DMS 273 (cell line): ENCODE measurements around the gene GLRX.

Experiments
- DNase-seq: peaks from one replicate; lab custom pipeline; 2025; ENCODE audit not compliant: unreplicated experiment; lab: John Stamatoyannopoulos, UW

The GLRX gene

DNA sequence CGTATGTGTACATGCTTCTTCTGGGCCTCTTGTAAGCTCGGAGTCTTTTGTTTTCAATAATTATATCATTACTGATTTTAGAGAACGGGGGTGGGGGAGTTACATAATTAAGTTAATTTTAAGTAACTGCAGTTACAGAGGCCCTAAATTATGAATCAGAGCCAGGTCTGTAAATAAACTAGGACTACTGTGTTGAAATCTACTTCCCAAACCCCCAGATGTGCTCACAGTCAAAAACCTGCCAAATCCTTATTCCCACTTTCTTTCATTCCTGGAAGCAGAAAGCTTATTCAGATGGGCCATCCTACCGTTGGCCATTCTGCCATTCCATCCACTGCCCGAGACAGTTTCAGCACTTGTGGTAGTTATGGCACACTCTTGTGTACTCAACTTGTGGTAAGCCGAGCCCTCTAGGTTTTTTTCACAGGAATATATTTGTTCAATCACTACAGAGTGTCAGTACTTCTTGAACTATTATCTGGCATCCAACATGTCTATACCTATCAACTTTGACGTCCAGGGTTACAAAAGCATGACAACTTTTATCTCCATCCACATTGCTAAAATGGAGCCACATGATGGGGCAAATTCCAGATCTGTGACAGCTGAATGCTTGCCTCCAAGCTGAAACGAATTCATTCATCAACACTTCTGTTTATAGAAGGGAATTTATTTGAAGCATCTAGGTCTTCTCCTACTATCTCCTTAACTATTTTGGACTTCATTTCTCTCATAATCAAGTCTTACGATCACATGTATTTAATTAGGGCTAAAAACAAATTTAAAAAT is 37.8 kb downstream of the GLRX start:
- DNase-seq = no peak

DNA sequence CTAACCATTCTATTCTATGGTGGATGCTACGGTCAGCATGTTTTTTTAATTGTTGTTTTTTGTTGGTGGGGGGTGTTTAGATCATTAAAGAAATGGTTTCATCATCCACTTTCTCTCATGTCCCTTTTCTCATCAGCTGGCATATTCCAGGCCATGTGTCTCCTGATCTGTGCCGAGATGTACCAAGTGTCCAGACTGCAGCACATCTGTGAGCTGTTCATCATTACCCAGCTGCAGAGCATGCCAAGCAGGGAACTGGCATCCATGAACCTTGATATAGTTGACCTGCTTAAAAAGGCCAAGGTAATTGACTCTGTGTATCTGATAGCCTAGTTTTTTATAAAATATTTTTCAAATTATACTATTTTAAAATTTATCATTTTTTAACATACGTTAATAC is 38.9 kb downstream of the GLRX start:
- no peak for DNase-seq

DNA sequence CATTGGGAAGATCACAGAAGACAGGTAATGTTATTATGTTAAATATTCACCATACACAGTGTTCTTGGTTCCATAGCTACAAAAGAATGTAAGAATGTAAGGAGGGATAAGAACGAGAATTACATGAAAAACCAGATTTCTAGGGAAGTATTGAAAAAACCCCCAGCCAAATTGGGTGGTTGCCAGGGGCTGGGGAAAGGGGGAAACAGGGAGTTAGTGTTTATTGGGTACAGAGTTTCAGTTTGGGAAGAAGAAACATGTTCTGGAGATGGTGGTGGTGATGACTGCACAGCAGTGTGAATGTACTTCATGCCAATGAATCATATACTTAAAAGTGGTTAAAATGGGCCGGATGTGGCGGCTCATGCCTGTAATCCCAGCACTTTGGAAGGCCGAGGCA is 40.3 kb downstream of the GLRX start:
- no peak for DNase-seq

DNA sequence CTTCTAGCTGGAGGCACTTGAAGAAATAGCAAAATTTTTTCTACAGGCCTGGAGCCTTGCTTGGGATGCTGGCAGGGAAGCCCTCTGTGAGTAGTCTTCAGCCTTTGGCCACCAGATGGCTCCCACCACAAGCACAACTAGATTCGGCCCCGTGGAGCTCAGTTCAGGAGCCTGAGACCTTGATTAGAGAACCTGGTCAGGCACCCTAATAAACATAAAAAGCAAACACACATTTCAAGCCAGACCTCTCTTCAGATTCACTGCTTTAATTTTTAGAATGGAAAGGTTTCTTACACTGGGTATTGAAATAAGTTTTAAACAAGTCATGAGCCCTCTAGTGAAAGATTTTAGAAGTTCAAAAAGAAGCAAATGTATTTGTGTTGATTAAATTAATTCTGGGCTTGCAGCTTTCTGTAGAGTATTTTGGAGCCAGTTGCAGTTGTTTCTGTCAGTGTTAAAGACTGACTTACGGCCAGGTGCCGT is 41.4 kb downstream of the GLRX start:
- peak; percentile 88 for DNase-seq

DNA sequence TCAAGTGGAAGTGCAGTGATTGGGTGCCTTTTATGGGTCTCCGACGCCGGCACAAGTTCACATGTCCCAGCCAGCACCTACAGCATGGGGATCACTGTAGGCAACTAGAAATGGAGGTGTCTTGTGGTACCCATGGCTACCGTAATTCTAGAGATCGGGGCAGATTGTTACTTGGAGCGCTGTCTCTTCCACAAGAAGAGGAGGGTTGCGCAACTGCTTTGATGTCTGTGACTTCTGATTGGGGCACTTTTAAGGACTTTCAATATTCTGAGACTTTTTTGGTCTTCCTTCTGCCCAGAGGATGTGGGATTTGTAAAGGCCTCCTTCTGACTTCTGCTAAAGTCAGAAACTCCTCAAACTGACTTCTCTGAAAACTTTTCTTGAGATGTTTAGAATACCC is 41.9 kb downstream of the GLRX start:
- peak; percentile 44 for DNase-seq

DNA sequence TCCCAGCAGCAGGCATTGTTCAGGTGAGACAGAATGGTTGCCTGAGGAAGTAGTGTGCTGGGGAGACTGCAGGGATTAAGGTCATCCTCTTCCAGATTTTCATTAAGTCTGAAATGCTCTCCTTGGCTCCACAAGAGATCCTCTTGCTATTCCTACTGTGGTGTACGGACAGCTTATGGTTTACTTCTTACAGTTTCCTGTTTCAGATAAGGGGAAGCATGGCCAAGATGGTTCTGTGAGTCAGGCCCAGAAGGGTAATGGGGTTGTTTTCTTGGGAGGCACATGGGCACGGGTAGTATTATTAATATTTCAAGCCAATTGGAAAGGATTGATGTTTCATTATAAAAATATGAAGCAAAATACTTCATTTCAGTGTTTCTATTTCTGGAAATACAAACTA is 42.9 kb downstream of the GLRX start:
- DNase-seq = no peak

DNA sequence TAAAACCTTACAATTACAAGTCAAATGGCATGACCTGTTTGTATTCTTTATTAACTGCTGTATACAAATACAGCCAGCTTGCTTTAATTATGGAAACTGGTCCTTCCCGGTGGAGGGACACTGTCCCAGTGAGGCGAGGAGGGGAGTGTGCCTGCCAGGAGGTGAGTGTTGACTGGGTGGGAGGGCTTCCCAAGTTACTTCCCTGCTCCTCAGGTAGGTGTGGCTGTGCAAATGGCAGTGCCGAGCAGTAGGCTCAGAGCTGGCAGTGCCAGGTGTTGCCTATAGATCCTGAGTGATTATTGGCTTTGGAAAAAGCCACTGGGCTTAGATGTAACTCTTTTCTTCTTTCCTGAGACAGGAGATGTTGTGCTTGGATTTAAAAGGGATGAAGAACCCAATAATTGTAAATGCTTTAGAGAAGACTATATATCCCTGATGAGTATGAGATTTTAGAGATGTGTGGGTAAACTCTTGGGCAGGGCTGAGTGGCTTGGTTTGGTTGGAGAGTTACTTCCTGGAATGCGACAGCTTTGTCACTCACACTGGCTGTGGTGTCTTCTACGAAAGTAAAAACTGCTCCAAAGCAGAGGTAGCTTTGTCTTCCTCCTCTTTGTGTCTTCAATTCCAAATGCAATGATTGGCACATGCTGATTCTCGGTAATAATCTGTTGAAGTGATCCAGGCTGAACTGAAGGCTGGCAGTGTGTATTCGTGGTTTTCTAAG is 43.7 kb downstream of the GLRX start:
- no peak for DNase-seq

DNA sequence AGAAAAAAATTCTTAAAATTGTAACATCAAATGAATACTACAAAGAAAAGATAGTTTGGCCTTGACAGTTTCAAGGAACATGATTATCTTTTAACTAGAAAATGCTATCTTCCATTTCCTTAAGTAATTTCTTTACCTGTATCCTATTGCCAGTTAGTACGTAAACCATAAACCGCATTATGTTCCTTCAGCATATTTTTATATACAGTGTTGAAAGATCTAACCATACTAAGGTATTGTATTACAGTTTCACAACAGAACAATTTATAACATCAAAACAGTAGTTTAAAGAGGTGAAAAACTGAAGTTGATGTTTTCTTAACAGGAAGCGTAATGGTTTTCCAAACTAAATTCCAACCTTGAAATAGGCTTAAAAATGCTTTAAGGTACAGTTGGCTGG is 45.1 kb downstream of the GLRX start:
- no peak for DNase-seq

DNA sequence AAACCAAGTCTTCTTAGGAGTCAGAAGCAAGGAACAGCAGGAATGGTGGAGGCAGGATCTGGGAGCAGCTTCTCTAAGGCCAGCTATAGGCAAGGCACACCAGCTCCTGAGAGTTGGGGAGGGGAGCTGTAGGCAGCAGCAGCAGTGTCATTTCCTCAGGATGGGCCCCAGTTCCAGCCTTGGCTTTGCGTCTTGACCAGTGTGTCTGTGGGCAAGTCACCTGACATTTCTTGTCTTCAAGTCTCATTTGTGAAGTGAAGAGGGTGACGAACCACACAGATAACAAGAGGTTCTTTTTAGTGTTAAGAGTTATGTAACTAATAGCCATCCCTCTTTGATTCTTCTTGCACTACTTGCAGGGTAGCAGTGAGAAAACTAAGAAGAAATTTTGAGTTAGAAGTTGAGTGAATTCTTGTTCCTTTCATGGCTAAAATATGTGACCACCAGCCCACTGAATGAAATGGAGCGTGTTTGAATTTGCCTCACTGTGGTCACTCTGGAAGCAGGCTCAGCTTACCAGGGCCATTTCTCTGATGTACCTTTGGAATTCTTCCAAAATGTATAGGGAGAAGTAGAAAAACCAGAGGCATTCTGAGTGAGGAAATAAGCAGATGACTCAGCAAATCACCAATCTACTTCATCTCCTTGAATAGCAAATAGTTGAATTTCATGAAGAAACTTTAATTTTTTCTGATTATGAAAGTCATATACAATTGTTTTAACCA is 49.0 kb downstream of the GLRX start:
- peak; percentile 8 for DNase-seq

DNA sequence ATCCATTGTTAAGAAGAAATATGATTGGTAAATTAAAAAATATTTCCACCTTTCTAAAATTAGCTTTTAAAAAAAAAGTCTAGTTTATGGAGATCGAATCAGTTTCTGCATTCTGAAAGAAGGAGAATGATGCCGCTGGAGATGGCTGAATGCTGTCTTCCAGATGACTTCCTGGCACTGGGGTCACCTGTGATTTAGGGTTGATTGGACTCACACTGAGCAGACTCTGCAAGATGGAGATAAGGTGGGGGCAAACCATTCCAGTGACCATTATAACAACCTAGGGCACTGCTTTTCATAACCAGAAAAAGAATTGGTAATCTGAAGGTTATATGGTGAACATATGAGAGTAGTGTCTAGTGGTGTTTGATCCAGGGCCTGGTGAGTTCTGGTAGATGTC is 50.6 kb downstream of the GLRX start:
- no peak for DNase-seq

DNA sequence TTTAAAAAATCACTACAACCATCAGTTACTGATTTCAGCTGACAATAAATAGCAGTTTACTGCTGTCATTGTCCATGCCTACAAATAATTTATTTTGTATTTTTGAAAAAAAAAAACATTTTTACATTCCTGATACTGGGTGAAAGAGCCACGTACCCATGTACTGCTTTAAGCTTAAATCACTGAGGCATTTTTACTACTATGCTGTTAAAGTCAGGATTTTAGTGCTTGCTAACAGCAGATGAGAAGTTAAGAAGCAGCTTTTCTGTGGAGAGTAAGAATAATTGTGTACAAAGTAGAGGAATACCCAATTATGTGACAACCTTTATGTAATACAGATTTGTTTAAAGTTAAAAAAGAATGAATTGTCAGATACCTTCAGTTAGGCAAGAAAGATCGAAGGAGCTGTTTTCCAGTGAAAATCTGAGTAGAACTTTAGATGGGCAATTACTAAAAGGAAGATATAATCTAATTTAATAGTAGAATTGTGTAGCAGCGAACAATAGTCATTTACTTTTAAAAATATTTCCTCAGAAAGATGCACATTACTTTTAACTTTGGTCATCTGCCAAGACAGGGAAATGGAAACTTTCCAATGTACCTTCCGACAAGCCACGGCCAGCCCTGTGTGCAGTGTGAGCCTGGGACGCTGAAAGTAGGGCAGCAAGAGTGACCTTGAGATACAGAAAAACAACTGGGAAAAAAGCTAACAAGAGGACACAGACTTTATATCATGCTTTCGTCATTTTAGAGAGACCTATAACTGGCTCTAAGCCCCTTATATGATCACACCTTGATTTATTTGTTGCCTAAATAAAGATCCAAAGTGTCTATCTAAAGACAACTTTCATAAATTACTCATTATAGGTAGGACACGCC is 51.5 kb downstream of the GLRX start:
- DNase-seq = peak; percentile 21

DNA sequence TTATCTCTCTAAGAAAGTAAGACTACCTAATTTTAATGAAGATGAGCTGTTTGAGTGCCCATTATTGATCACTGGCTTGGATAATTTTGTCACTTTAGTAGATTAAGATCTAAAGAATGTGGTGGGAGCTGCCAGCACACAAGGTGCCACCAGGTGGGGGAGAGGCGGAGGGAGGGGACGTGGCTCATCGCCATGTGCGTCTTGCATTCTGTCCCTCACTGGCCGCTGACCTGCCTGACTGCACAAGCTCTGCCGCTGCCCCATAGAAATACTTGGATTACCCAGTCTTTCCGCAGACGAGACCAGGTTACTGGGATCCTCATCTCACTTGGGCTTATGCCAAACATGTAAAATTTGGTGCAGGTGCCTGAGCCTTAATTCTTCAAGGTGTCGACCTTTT is 53.8 kb downstream of the GLRX start:
- DNase-seq = no peak

DNA sequence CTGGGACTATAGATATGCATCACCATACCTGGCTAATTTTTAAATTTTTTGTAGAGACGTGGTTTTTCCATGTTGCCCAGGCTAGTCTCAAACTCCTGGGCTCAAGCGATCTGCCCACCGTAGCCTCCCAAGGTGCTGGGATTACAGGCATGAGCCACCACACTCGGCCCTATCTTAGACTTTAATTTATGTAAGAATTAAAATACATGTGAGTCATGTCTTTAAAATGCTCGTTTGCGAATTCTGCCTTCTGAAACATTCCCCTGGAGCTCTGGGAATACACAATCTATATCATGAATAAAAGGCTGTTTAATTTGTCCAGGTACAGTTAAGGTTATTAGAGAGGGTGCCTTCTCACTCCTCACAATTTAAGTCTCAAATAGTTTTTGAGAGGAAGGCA is 58.6 kb downstream of the GLRX start:
- no peak for DNase-seq
